H1 (cell line): Measurements from ENCODE around the gene STX18. TPM values are rescaled to one million over a fixed set of nuclear protein-coding genes. Genes with fewer than 3 reads are reported as not detected.

Experiments used
- CTCF ChIA-PET: fragments of 300-600 bp; sonication (Branson Sonifier 250); formaldehyde crosslinking; loops from one replicate; lab custom pipeline; 2021; ENCODE audit not compliant: partially characterized antibody; lab: Charles Lee
- POLR2A ChIA-PET: fragments of 300-600 bp; sonication (Branson Sonifier 250); formaldehyde crosslinking; loops from one replicate; lab custom pipeline; 2021; ENCODE audit warnings: inconsistent platforms; ENCODE audit not compliant: partially characterized antibody; lab: Charles Lee
- DNase-seq, 2 experiments: peaks; one replicate each; pipeline versions ENCODE4 v3.0.0 to v3.0.0-alpha.2; 2010 to 2022; ENCODE audit warnings: low spot score in 2 of 2, low read depth in 1 of 2, mixed read lengths in 1 of 2
- FAIRE-seq: peaks from 2 replicates; lab custom pipeline; 2011; peaks lifted over from hg19 to GRCh38; lab: Jason Lieb, UNC
- H2AFZ ChIP-seq: 2 replicates; pipeline ENCODE4 v1.8.1; 2012; ENCODE audit warnings: low read length, inconsistent platforms
- H2AK5ac ChIP-seq: 2 replicates; pipeline ENCODE4 v1.6.1; 2013; ENCODE audit warnings: low read depth, low read length
- H2BK120ac ChIP-seq: replicated peaks from 2 replicates; pipeline ENCODE3; 2013; ENCODE audit warnings: low read depth, low read length, inconsistent platforms
- H2BK12ac ChIP-seq: 2 replicates; pipeline ENCODE4 v1.6.1; 2013; ENCODE audit warnings: low read depth, low read length
- H2BK15ac ChIP-seq: 2 replicates; pipeline ENCODE4 v1.6.1; 2013; ENCODE audit warnings: low read length
- H2BK20ac ChIP-seq: 2 replicates; pipeline ENCODE4 v1.6.1; 2013; ENCODE audit warnings: low read length
- H2BK5ac ChIP-seq: 2 replicates; pipeline ENCODE4 v1.6.1; 2013; ENCODE audit warnings: low read depth, low read length
- H3K14ac ChIP-seq: 2 replicates; pipeline ENCODE4 v1.6.1; 2013; ENCODE audit warnings: inconsistent platforms; ENCODE audit not compliant: insufficient read length
- H3K18ac ChIP-seq: 2 replicates; pipeline ENCODE4 v1.6.1; 2013; ENCODE audit warnings: low read length; ENCODE audit errors: extremely low read depth
- H3K23ac ChIP-seq: 2 replicates; pipeline ENCODE4 v1.6.1; 2013; ENCODE audit warnings: inconsistent platforms; ENCODE audit not compliant: insufficient read length
- H3K23me2 ChIP-seq: 2 replicates; pipeline ENCODE4 v1.6.1; 2013; ENCODE audit warnings: low read depth, low read length
- H3K27ac ChIP-seq: 2 replicates; pipeline ENCODE4 v1.6.1; 2011; ENCODE audit warnings: low read depth, low read length, inconsistent platforms
- H3K27me3 ChIP-seq, 4 experiments: replicated peaks in 1 of 4; 1 replicate in 1 of 4; 2 replicates in 3 of 4; pipeline versions ENCODE4 v1.6.1 to v1.8.1; 2011 to 2013; ENCODE audit warnings: low read length in 3 of 4, mild to moderate bottlenecking in 3 of 4, inconsistent platforms in 2 of 4, mixed read lengths in 2 of 4, moderate library complexity in 1 of 4; ENCODE audit not compliant: control insufficient read depth in 3 of 4, insufficient read depth in 3 of 4; ENCODE audit errors: extremely low read depth in 1 of 4
- H3K36me3 ChIP-seq, 4 experiments: 2 replicates each; pipeline versions ENCODE4 v1.6.1 to v1.8.1; 2011 to 2013; ENCODE audit warnings: mild to moderate bottlenecking in 4 of 4, low read length in 3 of 4, moderate library complexity in 2 of 4, control low read depth in 1 of 4, inconsistent platforms in 1 of 4; ENCODE audit not compliant: insufficient read depth in 4 of 4, control insufficient read depth in 2 of 4
- H3K4ac ChIP-seq: replicated peaks from 2 replicates; pipeline ENCODE3; 2013; ENCODE audit warnings: low read length, low read depth, mixed read lengths, inconsistent platforms; ENCODE audit not compliant: insufficient read length
- H3K4me1 ChIP-seq, 4 experiments: replicated peaks in 1 of 4; 1 replicate in 1 of 4; 2 replicates in 3 of 4; pipeline versions ENCODE4 v1.6.1 to v1.8.1; 2011 to 2013; ENCODE audit warnings: low read length in 3 of 4, inconsistent platforms in 2 of 4, mixed read lengths in 1 of 4; ENCODE audit not compliant: insufficient read depth in 4 of 4, control insufficient read depth in 3 of 4
- H3K4me2 ChIP-seq, 2 experiments: 2 replicates each; pipeline versions ENCODE4 v1.6.1 to v1.8.1; 2011 to 2013; ENCODE audit warnings: low read depth in 2 of 2, low read length in 2 of 2, control low read depth in 1 of 2, inconsistent platforms in 1 of 2, mild to moderate bottlenecking in 1 of 2; ENCODE audit not compliant: insufficient read depth in 1 of 2
- H3K4me3 ChIP-seq, 4 experiments: fragments of 200-600, 300-600 bp in 1 of 4; sonication (generic), shearing (Covaris generic), sonication (Bioruptor Twin) in 1 of 4; 2 replicates each; pipeline versions ENCODE4 v1.5.1 to v1.8.1; 2011 to 2016; ENCODE audit warnings: low read length in 4 of 4, low read depth in 3 of 4, control low read depth in 2 of 4, inconsistent platforms in 2 of 4, mild to moderate bottlenecking in 2 of 4, mixed read lengths in 1 of 4, moderate library complexity in 1 of 4; ENCODE audit not compliant: insufficient read depth in 2 of 4; ENCODE audit errors: extremely low read depth in 1 of 4
- H3K56ac ChIP-seq: replicated peaks from 2 replicates; pipeline ENCODE3; 2013; ENCODE audit warnings: low read depth, mild to moderate bottlenecking, mixed read lengths, low read length, inconsistent platforms; ENCODE audit not compliant: insufficient read length
- H3K79me1 ChIP-seq: 2 replicates; pipeline ENCODE4 v1.6.1; 2013; ENCODE audit warnings: low read depth, low read length, control low read depth
- H3K79me2 ChIP-seq, 2 experiments: 2 replicates each; pipeline versions ENCODE4 v1.6.1 to v1.8.1; 2012 to 2013; ENCODE audit warnings: low read length in 2 of 2, mild to moderate bottlenecking in 2 of 2, inconsistent platforms in 1 of 2; ENCODE audit not compliant: insufficient read depth in 2 of 2, control insufficient read depth in 1 of 2
- H3K9ac ChIP-seq, 4 experiments: replicated peaks in 1 of 4; 1 replicate in 1 of 4; 2 replicates in 3 of 4; pipeline versions ENCODE4 v1.6.1 to v1.8.1; 2011 to 2013; ENCODE audit warnings: low read depth in 3 of 4, low read length in 3 of 4, control low read depth in 2 of 4, mild to moderate bottlenecking in 2 of 4, moderate library complexity in 2 of 4, inconsistent platforms in 1 of 4; ENCODE audit errors: extremely low read depth in 1 of 4
- H3K9me3 ChIP-seq, 2 experiments: 2 replicates each; pipeline versions ENCODE4 v1.6.1 to v1.8.1; 2012 to 2013; ENCODE audit warnings: mild to moderate bottlenecking in 2 of 2, moderate library complexity in 2 of 2, control low read depth in 1 of 2, inconsistent platforms in 1 of 2, low read depth in 1 of 2, low read length in 1 of 2, mixed read lengths in 1 of 2; ENCODE audit not compliant: insufficient read depth in 2 of 2
- H4K20me1 ChIP-seq, 2 experiments: replicated peaks in 1 of 2; 2 replicates each; pipeline versions ENCODE3 to v1.8.1; 2011 to 2013; ENCODE audit warnings: inconsistent platforms in 2 of 2, low read length in 2 of 2, mild to moderate bottlenecking in 1 of 2; ENCODE audit not compliant: insufficient read depth in 2 of 2, control insufficient read depth in 1 of 2
- H4K5ac ChIP-seq: 2 replicates; pipeline ENCODE4 v1.6.1; 2013; ENCODE audit warnings: low read length, low read depth, mixed read lengths, inconsistent platforms; ENCODE audit not compliant: insufficient read length
- H4K8ac ChIP-seq: 2 replicates; pipeline ENCODE4 v1.8.0; 2013; ENCODE audit warnings: mild to moderate bottlenecking, moderate library complexity, low read length, inconsistent platforms; ENCODE audit not compliant: insufficient read depth; ENCODE audit errors: extremely low read depth
- H4K91ac ChIP-seq: replicated peaks from 2 replicates; pipeline ENCODE3; 2013; ENCODE audit warnings: low read length, mixed read lengths, inconsistent platforms; ENCODE audit not compliant: insufficient read length
- CREB1 ChIP-seq: IDR thresholded peaks from 2 replicates; pipeline ENCODE4 v1.6.1; 2012; ENCODE audit warnings: inconsistent platforms
- ZNF274 ChIP-seq: IDR thresholded peaks from 2 replicates; pipeline ENCODE4 v1.7.0; 2012; ENCODE audit warnings: low read length, borderline replicate concordance; ENCODE audit errors: extremely low read depth
- WGBS, 2 experiments: shearing (Covaris generic) in 1 of 2; methylation state at CpG; one replicate each; pipeline versions ENCODE4 v1.1.6 to v1.1.7; 2013 to 2015; ENCODE audit warnings: low lambda C conversion rate in 2 of 2, mixed read lengths in 2 of 2, inconsistent platforms in 1 of 2, low coverage in 1 of 2, missing lambda C conversion rate in 1 of 2; ENCODE audit not compliant: insufficient replicate concordance in 2 of 2, insufficient coverage in 1 of 2, insufficient read length in 1 of 2; ENCODE audit errors: extremely low coverage in 1 of 2, missing lambda C conversion rate in 1 of 2; 5-methylcytosine and 5-hydroxymethylcytosine counted together
- polyA plus RNA-seq, 7 experiments: library from polyadenylated mRNA; depleted of rRNA in 3 of 7; stranded (reverse) in 5 of 7; unstranded in 2 of 7; fragments of >200 nt in 5 of 7; fragments of 200-250 nt in 2 of 7; gene quantifications; 1 replicate in 5 of 7; 2 replicates in 1 of 7; 4 replicates in 1 of 7; pipeline versions ENCODE4 v1.2.1 to v1.2.3, GENCODE V29; 2011 to 2013; ENCODE audit warnings: missing spikeins in 2 of 7, mixed read lengths in 2 of 7
- total RNA-seq: library from RNA; stranded (reverse); fragmentation: NEBNext Ultra II Directional; extraction: Animal tissue kit (Norgen Biotek cat#: 25700); gene quantifications from 2 replicates; pipeline ENCODE4 v1.2.1, GENCODE V29; 2021
- TF ChIP-seq, protein P1 (sequence below): IDR thresholded peaks from 2 replicates; pipeline ENCODE4 v1.6.1; 2012; ENCODE audit warnings: inconsistent platforms

The STX18 gene
- total and polyA plus RNA-seq, 2 of the 8 experiments (the other 6 are each of a cell fraction or from before 2014, with no cell fraction given): 14.6 to 18.3 TPM

DNA sequence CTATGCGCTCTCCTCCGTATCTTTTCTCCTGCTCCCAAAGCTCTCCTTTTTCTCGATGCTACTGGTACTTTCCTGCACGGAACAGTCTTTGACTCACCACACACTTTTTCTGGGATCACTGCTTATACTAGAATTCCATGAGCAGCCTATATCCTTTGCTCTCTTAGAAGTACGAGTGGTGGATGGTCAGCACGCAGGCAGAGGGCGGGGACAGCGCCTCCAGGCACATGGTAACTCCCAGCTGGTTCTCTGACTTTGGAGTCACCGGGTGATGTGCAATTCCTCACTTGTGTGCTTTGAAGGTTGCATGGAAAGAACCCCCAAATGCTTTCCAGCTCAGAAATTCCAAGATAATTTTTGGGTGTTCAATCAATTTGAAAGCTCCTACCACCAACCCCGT is 56.0 kb downstream of the STX18 start:
- no peak overlapping the region for H2BK12ac ChIP-seq
- no peak for DNase-seq
- H3K4me2 ChIP-seq: no peak overlapping the region
- H3K18ac ChIP-seq: no peak overlapping the region
- H3K14ac ChIP-seq: no peak overlapping the region
- no peak overlapping the region for H3K4me3 ChIP-seq
- no peaks in the 10 kb centered on the region for H3K36me3 ChIP-seq
- no peak overlapping the region for H2AK5ac ChIP-seq
- H3K9me3 ChIP-seq: no peaks in the 10 kb centered on the region
- no peak overlapping the region for H2AFZ ChIP-seq
- no peaks in the 10 kb centered on the region for H3K79me2 ChIP-seq
- CTCF ChIA-PET: interaction anchor here (0.7 to 3.7 kb wide), 6 partner anchors 11 to 182 kb away, joined by 3 to 21 read pairs (median 4); no protein-coding TSS in a partner anchor
- TF ChIP-seq ZNF274 (no peak), CREB1 (no peak)
- TF ChIP-seq, protein P1, sequence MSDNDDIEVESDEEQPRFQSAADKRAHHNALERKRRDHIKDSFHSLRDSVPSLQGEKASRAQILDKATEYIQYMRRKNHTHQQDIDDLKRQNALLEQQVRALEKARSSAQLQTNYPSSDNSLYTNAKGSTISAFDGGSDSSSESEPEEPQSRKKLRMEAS: 0 out of 2 replicates have a peak, but pooled peaks have one; percentile 15
- TF ChIP-seq, all 59 proteins: peak for 1
- no peak overlapping the region for H3K56ac ChIP-seq
- POLR2A ChIA-PET: interaction anchor here (0.6 kb wide), 1 partner anchor 37 kb away, joined by 3 read pairs; no protein-coding TSS in a partner anchor
- H2BK5ac ChIP-seq: no peak overlapping the region
- H4K20me1 ChIP-seq: peaks cover 0 to 2% of the 10 kb centered on the region in 2 experiments
- H3K27ac ChIP-seq: no peak overlapping the region
- H3K4ac ChIP-seq: no peak overlapping the region
- peaks cover under 1 to 19% (median 5%) of the 10 kb centered on the region in 4 experiments for H3K4me1 ChIP-seq
- FAIRE-seq: no peak
- H2BK120ac ChIP-seq: no peak overlapping the region
- H3K23me2 ChIP-seq: no peaks in the 10 kb centered on the region
- H2BK15ac ChIP-seq: no peak overlapping the region
- 82% methylated on average over 10 of the region's 10 CpGs; no CpG with 5 or more reads in 1 of the 2 experiments for WGBS, 2 experiments
- no peak overlapping the region for H4K8ac ChIP-seq
- no peaks in the 10 kb centered on the region for H3K79me1 ChIP-seq
- no peak overlapping the region for H2BK20ac ChIP-seq
- no peak overlapping the region for H4K5ac ChIP-seq
- no peak overlapping the region for H3K9ac ChIP-seq
- H3K27me3 ChIP-seq: peaks cover 0 to under 1% (median 0%) of the 10 kb centered on the region in 4 experiments; a peak in 1 of 7 replicates
- H3K23ac ChIP-seq: no peak overlapping the region
- no peak overlapping the region for H4K91ac ChIP-seq
